GM18861 (cell line): Measurements from ENCODE around the gene WWC1.

Experiments
- ATAC-seq: cut with Tn5 transposase; IDR thresholded peaks from one replicate; pipeline ENCODE4 v1.9.1; 2021; ENCODE audit not compliant: unreplicated experiment

Gene WWC1

DNA sequence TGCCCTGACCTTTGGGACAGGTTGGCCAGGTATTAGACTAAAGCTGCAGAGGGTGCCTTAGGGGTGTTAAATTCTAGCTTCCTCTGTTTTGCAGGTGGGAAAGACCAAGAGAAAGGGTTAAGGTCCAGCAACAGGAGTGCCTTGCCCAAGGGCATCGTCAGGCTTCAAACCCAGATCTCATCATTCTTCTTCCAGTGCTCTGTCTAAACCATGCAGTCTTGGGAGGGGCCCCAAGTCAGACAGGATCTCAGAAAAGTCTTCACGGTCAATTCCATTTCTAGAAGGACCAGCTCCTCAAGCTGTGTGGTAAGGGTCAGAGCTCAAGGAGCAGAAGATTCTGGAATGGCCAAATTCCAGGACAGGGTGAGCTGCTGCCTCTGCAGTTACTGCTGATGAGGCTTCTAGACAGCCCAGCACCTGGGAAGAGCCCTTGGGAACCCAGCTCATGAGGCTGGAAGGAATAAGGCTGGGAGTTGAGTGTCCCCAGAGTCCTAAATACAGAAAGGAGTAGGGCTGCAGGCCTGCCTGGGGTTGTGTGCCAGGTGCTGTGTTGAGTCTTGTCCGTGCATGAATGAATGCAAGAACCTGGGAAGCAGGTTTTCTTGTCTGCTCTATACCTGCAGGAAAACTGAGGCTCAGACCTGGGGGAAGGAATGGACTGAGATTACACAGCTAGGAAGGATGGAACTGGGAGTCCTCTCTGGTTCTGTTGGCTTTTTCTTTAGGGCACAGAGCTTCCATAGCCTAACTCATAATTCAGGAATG, 69.3 kb downstream of the WWC1 start:
- no peak for ATAC-seq

- ATAC-seq: no peak
Measured at GRCh38 chr5:168362097-168362885, 70.8 kb downstream of the WWC1 start.

DNA sequence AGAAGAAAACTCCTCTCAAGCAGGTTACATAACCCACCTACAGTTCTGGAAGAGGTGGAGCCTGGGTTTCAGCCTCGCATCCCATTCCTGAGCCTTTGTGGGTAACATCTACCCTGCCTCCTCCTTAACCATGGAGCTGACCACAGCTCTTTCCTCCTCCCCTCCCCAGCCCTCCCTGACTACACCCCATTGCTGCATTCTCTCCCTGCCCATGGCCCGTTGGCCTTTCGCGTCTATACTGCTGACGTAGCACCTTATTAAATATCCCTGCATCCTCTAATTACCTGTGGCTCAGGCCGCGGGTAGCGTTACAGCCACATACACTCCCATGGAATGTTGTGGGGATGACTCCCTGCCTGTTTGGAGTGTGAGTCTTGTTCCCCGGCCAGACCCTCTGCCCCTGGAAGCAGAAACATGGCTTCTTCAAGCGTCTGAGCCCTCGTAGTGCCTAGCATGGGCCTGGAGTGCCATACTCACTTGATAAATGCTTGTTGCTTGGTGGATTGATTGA, 72.8 kb downstream of the WWC1 start:
- ATAC-seq: no peak

DNA sequence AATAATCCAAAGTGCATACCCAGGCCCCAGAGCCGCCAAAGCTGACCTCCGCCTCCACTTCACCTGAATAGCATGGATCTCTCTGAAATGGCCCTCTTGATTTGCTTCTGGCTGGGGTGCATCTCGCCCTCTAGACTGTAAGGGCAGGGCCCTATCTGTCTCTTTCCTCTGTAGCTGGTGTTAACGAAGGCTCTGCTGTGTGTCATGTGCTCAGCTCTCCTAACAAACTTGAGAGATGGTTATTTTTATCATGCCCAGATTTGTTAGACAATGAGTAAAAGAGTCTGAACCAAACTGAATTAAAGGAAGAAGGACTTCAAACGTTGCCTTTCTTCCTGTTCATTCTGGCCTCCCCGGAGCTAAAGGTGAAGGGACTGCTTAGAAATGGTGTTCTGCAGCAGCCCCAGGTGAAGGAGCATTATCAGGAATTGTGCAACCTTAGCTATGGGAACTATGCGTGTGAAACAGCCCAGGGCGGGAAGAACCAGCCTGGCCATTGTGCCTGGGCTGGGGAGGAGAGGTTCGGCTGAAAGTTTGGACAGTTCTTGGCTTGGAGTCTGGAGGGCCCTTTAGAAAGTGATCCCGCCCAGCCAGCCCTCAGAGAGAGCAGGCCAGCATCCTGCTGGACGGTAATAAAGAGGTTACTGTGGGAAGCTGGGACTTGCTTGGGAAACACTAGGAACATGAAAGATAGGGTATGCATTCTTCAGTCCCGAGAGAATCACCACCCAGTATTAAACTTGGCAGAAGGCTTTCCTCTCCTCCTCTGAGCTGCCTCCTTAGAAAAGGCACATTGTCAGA, 73.5 kb downstream of the WWC1 start:
- no peak for ATAC-seq

GRCh38 chr5:168365581-168366081, 74.2 kb downstream of the WWC1 start:
- no peak for ATAC-seq

DNA sequence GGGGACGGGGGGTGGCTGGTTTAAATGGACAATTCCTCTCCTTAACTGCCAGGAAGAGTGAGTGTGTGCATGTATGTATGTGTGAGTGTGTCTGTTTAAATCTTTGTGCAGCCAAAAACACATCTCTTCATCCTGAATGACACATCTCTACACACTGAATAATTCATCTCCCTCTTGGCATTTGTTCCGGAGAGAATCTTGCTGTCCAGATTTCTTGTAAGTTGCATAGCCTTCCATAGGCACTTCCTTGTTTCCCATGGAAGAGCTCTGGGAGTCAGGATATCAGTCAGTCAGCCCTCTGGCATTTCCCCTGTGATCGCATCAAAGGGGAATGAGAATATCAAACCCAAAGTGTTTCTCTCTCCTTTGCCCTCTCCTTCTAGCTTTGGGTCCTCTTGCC, 74.7 kb downstream of the WWC1 start:
- ATAC-seq: no peak

- ATAC-seq: no peak
Measured at GRCh38 chr5:168368854-168369253, 77.4 kb downstream of the WWC1 start.

DNA sequence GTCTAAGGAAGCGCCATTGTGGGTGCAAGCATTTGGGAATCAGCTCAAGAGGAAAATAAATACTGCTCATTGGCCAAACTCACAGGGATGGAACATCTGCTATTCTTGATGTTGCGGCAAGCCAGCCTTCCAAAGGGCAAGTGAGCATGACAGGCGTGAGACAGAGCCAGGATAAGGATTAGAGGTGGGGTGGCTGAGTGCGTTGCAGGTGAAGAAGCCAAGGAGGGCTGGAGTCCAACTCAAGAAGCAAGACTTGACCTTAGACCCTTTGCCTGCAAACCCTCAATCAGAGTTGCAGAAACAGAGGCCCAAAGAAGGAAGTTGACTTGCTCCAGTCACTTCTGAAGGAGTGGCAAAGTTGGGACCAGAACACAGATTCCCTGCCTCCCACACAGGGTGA, 79.4 kb downstream of the WWC1 start:
- ATAC-seq: no peak

- no peak for ATAC-seq
Measured at GRCh38 chr5:168372356-168372946, 81.0 kb downstream of the WWC1 start.

DNA sequence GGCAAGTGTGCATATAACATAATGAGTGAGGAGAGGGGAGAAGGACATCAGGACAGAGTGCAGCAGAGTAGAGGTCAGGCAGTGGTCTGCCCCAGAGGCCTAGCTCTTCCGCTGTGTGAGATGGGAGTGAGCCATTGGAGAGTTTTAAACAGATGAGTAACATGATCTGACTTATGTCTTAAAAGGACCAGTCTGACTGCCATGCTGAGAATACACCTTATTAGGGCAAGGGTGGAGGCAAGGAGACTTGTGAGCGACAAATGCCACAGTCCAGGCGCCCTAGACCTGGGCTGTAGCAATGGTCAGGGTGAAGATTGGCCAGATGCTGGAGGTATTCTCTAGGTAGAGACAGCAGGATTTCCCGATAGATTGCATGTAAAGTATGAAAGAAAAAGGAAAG, 83.1 kb downstream of the WWC1 start:
- ATAC-seq: no peak

DNA sequence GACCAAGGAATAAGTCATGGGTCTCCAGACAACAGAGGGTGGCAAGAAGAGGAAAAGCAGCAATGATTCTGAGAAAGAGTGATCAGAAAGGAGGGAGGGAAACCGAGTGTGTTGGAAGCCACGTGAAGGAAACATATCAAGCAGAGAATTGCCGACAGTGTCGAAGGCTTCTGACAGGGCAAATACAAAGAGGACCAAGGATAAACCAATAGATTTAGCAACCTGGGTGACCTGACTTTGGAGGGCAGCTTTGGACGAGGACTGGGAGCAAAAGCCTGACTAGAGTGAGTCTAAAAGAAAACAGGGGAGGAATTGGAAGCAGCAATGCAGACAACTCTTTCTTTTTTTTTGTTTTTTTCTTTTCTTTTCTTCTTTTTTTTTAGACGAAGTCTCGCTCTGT, 83.8 kb downstream of the WWC1 start:
- no peak for ATAC-seq

- no peak for ATAC-seq
Measured at GRCh38 chr5:168377525-168377924, 86.1 kb downstream of the WWC1 start.

DNA sequence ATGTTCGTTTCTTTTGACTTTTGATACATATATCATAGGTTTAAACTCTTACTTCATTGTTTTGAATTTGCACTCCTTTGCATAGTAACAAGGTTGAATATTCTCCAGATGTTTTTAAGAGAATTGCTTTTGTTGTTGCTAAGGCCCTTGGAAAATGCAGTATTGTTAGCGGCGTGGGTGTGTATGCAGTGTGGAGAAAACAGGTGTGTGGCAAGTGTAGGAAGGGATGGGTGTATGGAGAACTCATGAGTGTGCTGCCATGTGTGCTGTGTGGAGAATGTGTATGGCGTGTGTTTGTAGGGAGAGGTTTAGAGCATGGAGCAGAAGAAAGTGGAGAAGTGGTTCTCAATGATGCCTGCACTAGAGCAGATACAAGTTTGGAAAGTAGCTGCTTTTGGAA, 87.3 kb downstream of the WWC1 start:
- ATAC-seq: no peak

- no peak for ATAC-seq
Measured at GRCh38 chr5:168382421-168382820, 91.0 kb downstream of the WWC1 start.

DNA sequence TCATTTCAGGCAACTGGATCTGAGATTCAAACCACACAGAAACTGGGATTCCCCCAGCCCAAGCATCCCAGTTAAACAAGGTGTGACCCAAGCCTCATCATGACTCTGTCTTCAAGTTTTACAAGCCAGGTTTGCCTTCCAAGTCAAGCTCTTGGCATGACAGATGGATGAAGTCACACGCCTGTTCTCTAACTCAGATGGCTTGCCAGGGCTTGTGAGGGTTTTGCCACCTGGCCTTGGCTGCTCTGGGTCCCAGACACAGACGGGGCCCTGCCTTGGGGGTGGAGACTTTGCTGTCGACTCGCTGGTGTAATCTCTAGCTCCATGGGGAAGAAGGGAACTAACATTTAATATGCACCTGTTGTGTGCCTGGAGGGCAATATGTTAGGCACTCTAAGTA, 99.0 kb downstream of the WWC1 start:
- ATAC-seq: no peak

DNA sequence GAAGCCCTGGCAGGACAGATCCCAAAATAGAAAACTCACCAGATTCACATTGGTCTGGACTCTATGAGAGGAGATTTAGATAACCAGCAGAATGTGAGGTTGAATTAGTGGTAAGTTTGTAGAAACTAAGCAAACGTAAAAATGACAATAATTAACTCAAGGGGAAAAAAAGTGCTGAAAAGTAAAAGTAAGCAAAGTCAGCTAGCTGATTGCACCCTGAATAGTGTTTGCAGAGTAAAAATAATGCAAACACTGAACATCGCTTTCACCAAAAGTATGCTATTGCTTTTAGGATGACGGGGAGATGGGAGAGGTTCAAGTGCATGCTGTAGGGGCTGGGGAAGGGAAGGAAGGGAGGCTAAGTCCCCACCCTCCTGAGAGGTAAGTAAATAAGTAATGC, 102.3 kb downstream of the WWC1 start:
- no peak for ATAC-seq

DNA sequence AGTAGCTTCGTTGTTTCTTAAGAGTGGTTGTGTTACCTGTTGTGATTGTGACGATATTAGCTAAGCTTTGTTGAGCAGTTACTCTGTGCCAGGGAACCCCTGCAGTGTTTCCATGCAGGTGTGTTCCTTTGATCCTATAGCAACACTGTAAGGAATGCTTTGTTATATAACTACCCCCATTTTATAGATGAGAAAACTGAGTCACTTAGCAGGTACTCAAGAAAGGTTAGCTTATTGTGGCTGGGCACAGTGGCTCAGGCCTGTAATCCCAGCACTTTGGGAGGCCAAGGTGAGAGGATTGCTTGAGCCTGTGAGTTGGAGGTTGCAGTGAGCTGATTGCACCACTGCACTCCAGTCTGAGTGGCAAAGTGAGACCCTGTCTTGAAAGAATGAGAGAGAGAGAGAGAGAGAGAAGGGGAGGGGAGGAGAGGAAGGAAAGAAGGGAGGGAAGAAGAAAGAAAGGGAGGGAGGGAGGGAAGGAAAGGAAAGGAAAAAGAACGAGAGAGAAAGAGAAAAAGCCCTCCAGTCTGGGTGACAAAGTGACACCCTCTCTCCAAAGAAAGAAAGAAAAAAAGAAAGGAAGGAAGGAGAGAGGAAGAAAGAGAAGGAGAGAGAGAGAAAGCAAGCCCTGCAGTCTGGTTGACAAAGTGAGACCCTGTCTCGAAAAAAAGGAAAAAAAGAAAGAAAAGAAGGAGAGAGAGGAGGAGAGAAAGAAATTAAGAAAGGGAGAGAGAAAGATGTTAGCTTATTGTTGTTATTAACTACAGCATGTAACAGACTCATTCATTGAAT, 109.2 kb downstream of the WWC1 start:
- no peak for ATAC-seq

GRCh38 chr5:168401226-168401625, 109.8 kb downstream of the WWC1 start:
- no peak for ATAC-seq

DNA sequence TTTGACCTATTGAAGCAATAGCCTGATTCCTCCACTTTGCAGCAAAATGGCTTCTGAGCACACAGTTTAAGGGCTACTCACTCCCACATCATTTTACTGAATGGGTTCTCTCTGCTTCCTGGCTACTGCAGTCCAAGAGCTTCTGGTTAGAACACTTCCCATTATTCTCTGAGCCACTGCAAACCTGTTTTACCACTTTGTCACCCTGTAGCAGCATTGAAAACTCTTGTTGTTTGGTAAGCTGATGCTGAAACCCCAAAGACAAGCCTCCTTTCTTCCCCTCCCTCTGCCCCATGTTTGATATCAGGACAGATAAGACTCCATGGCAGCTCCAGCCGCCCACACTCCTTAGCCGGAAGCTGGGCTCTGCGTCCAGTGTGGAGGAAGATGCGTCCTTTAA, 110.4 kb downstream of the WWC1 start:
- ATAC-seq: no peak

DNA sequence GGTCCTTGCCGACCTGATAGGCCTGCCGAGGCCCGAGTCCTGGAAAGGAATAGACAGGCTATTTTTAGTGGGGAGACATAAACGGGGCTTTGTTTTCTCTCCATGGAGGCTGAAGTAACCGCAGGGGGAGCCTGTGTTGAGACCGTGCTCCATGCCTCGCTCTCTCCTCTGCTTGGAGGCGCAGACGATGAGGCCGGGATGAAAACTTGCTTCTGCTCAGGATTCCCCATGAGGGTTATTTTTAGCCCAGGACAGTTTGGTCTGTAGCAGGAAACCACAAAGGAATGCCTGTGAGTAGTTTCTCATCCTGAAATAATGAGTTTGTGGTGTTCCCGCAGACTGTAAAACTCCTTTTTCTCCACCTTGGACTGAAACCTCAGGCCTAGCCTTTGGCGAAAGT, 112.9 kb downstream of the WWC1 start:
- no peak for ATAC-seq
